ENCODE data around the gene PSMA3.

Gene PSMA3

GRCh38 chr14:58272588-58273372 lies 28.1 kb downstream of the PSMA3 start:
- DNase-seq = peak; percentile 8

- DNase-seq = no peak
Observed at GRCh38 chr14:58274881-58275280, 30.2 kb downstream of the PSMA3 start.

GRCh38 chr14:58275527-58276190 lies 31.0 kb downstream of the PSMA3 start:
- no peak for DNase-seq

GRCh38 chr14:58276208-58276607 lies 31.6 kb downstream of the PSMA3 start:
- no peak for DNase-seq

GRCh38 chr14:58278177-58278576 lies 33.5 kb downstream of the PSMA3 start:
- no peak for DNase-seq

- DNase-seq = peak; percentile 89
Observed at GRCh38 chr14:58280954-58281787, 36.5 kb downstream of the PSMA3 start.

DNA sequence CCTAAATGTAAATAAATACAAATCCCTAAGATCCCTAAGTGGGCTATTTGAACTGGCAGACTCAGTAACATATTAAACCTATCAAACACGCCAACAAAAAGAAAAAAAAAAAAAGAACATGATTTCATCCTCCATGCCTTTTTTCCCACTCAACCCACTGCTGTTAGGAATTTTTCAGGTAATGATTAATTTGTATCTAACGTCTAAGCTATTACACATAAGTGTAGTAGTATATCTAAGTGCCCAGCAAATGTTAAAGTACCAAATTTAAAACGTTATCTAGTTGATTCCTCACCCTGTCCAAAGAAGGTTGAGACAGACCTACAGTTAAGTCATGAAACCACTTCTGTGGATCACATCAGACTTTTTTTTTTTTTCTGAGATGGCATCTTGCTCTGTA lies 37.3 kb downstream of the PSMA3 start:
- no peak for DNase-seq

DNA sequence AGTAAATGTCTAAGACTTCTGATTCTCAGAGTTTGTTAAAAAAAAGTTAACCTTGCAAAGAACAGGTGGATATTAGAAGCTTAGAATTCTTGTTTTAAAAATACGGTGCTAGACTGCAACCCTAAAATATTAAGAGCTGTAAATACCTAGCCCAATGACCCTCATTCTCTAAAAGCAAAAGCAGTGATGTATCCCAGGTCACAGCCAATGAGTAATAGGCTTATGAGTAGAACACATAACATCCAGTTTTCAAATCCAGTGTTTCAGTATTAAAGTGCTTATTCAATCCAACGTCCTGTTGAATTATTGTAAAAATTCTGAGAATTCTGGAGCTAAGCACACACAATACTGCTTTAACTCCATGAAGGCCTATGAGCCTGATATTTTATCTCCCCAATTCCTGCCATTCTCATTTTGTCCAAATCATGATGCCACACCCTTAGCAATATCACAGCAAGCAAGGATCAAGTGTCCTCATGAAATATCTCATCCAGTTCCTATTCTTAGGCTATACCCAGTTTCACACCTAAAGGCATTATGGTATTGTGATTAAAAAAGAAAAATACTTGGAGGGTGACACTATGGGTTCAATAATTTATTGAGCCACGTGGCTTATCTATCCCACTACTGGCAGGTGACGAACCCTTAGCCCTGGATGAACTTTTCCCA lies 38.4 kb downstream of the PSMA3 start:
- no peak for DNase-seq

DNA sequence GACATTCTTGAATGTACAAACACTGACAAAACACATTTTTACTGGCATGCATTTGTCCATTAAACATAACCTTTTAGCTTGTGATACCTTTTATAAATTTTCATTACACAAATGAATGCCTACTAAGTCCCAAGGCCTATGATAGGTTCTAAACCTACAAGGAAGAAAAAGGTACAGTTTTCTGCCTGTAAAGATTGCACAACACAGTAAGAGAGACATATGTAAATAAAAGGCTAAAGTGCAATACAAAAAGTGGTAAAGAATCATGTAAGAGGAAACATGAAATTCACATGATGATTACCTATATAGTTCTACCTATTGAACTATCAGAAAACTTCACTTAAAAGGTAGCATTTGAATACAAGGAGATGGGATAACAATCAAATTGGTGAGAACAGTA lies 39.1 kb downstream of the PSMA3 start:
- no peak for DNase-seq

GRCh38 chr14:58285132-58285531 lies 40.5 kb downstream of the PSMA3 start:
- DNase-seq = no peak

GRCh38 chr14:58287607-58288042 lies 43.0 kb downstream of the PSMA3 start:
- DNase-seq = no peak

GRCh38 chr14:58288106-58288792 lies 43.6 kb downstream of the PSMA3 start:
- no peak for DNase-seq

DNA sequence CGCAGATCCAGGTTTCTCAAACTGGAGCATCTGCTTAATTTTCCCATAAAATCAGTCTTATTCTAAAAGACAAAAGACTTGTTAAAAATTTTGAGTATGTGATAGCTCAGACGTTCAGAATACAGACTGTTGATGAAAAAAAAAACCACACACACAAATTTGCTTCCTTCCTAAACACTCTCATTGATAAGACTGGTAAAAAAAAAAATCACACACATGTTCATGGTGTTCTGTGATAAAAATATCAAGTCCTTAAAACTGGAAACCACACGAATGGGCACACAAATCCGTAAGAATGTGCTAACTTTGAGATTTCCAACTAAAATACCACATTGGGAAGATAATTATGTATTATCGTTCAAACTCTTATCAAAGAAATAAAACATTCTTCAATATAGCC lies 47.0 kb downstream of the PSMA3 start:
- DNase-seq = peak; percentile 6

- DNase-seq = no peak
Observed at GRCh38 chr14:58292187-58292586, 47.5 kb downstream of the PSMA3 start.

GRCh38 chr14:58294201-58294600 lies 49.6 kb downstream of the PSMA3 start:
- no peak for DNase-seq

- DNase-seq = peak; percentile 23
Observed at GRCh38 chr14:58296726-58297125, 52.1 kb downstream of the PSMA3 start.

DNA sequence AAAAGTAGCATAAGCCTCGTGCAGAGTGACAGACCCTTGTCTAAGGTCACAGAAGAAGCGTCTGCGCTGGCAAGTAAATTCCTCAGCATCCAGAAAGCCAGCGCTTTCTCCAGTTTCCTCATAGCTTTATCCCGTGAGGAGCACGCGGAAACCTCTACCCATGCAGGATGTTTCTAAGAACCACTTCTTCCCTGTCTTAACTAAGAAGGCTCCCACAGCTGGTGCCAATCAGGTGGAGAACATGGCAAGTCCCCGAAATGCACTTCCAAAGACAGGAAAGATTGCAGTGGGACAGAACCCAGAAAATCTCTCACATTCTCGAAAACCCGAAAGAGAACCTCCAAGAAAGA lies 52.7 kb downstream of the PSMA3 start:
- no peak for DNase-seq

DNA sequence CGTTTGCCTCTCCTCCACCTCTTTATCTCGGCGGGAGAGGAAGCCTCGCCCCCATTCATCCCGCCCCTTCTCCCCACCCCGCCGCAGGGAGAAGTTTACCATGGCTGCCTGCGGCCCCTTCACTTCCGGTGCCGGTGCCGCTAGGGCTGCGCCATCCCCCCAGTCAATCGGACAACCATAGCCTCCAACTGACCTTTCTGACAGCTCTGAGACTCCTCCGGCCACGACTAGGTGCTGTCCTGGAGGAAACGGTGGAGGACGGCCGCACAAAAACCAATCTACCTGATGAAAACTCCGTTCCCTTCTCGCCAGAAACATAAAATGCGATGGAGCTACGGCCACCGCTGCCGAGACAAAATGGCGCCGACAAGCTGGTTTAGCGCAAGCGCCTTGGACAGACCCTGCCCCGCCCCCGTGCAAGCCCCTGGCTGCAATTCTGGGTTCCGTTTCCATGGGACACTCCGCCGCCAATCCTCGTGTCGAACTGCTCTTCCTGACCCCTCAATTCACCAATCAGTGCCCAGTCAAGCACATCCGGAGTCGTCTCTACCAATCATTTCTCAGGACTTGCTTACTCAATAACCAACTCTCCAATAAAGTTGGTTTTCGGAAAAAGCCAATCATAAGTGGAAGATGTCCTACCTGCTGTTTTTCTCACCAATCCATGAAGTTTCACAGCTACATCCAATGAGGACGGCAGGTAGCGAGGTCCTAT lies 53.3 kb downstream of the PSMA3 start:
- DNase-seq = peak; percentile 98

GRCh38 chr14:58298477-58299400 lies 54.1 kb downstream of the PSMA3 start, which contains the start of gene ARID4A:
TSS of gene ARID4A (plus strand) at chr14:58298555. CDS start at chr14:58299855, 1,300 bp downstream.
- DNase-seq = peak; percentile 31

Data from OCI-M1 (cell line).